GM23338 (cell line): ENCODE measurements around the gene FXYD2. TPM values are rescaled to one million over a fixed set of nuclear protein-coding genes. Genes with fewer than 3 reads are reported as not detected.

Source experiments
- ATAC-seq: fragments of 200-7000 bp; cut with Tn5 transposase; 3 replicates; pipeline ENCODE4 v1.9.1; 2020
- DNase-seq: peaks from one replicate; pipeline ENCODE4 v3.0.0-alpha.2; 2015; ENCODE audit warnings: low spot score
- H2AFZ ChIP-seq: fragments of 200-600 bp; sonication (generic); 2 replicates; pipeline ENCODE4 v1.8.0; 2016; ENCODE audit warnings: antibody characterized with exemption, mild to moderate bottlenecking, moderate library complexity
- H3F3A ChIP-seq: fragments of 200-600 bp; sonication (generic); replicated peaks from 2 replicates; pipeline ENCODE4 v1.8.0; 2017; ENCODE audit warnings: antibody characterized with exemption, mixed run types, low read depth
- H3K27ac ChIP-seq: fragments of 200-600 bp; sonication (generic); 2 replicates; pipeline ENCODE4 v1.6.1; 2016; ENCODE audit warnings: low read depth
- H3K27me3 ChIP-seq: fragments of 200-600 bp; sonication (generic); 2 replicates; pipeline ENCODE4 v1.8.0; 2016; ENCODE audit warnings: mild to moderate bottlenecking, mixed run types, moderate library complexity; ENCODE audit not compliant: insufficient read depth
- H3K36me3 ChIP-seq: fragments of 200-600 bp; sonication (generic); 2 replicates; pipeline ENCODE4 v1.8.0; 2016; ENCODE audit warnings: mild to moderate bottlenecking; ENCODE audit not compliant: insufficient read depth
- H3K4me1 ChIP-seq: fragments of 200-600 bp; sonication (generic); 2 replicates; pipeline ENCODE4 v1.8.0; 2016; ENCODE audit warnings: mild to moderate bottlenecking, moderate library complexity; ENCODE audit not compliant: insufficient read depth
- H3K4me2 ChIP-seq: fragments of 200-600 bp; sonication (generic); 2 replicates; pipeline ENCODE4 v1.7.1; 2017; ENCODE audit warnings: mixed run types
- H3K4me3 ChIP-seq: fragments of 200-600 bp; sonication (generic); 2 replicates; pipeline ENCODE4 v1.6.1; 2016; ENCODE audit warnings: mixed run types
- H3K79me2 ChIP-seq: fragments of 200-600 bp; sonication (generic); replicated peaks from 2 replicates; pipeline ENCODE4 v1.8.0; 2017; ENCODE audit warnings: mild to moderate bottlenecking; ENCODE audit not compliant: insufficient read depth
- H3K9me2 ChIP-seq: fragments of 200-600 bp; sonication (generic); 2 replicates; pipeline ENCODE4 v1.8.0; 2017; ENCODE audit not compliant: insufficient read depth
- H4K20me1 ChIP-seq: fragments of 200-600 bp; sonication (generic); replicated peaks from 2 replicates; pipeline ENCODE4 v1.8.0; 2017; ENCODE audit warnings: mild to moderate bottlenecking; ENCODE audit not compliant: insufficient read depth
- H3K27ac Mint-ChIP-seq: 2 replicates; pipeline ENCODE4 v1.8.0; 2020; ENCODE audit warnings: inconsistent platforms, mild to moderate bottlenecking, moderate library complexity, mixed read lengths
- H3K27me3 Mint-ChIP-seq: 3 replicates; pipeline ENCODE4 v1.8.0; 2022; ENCODE audit warnings: low read depth, mild to moderate bottlenecking, moderate library complexity, mixed read lengths, inconsistent platforms; ENCODE audit not compliant: insufficient read depth, poor library complexity
- H3K36me3 Mint-ChIP-seq: 3 replicates; pipeline ENCODE4 v1.8.0; 2021; ENCODE audit warnings: low read depth, mild to moderate bottlenecking, inconsistent platforms, moderate library complexity, mixed read lengths
- H3K4me1 Mint-ChIP-seq: 3 replicates; pipeline ENCODE4 v1.8.0; 2020; ENCODE audit warnings: mild to moderate bottlenecking, inconsistent platforms, mixed read lengths
- H3K4me3 Mint-ChIP-seq: 3 replicates; pipeline ENCODE4 v1.8.0; 2021; ENCODE audit warnings: moderate library complexity, mild to moderate bottlenecking, inconsistent platforms, mixed read lengths
- H3K9me3 Mint-ChIP-seq: 3 replicates; pipeline ENCODE4 v1.8.0; 2020; ENCODE audit warnings: moderate library complexity, mild to moderate bottlenecking, inconsistent platforms, mixed read lengths
- CREB1 ChIP-seq: fragments of 250-450 bp; sonication (Bioruptor Pico); IDR thresholded peaks from 2 replicates; pipeline ENCODE4 v1.5.0; 2020; ENCODE audit warnings: low read depth, mild to moderate bottlenecking, moderate library complexity
- EZH2 ChIP-seq: fragments of 200-600 bp; sonication (generic); IDR thresholded peaks from one replicate; pipeline ENCODE4 v1.8.0; 2017; ENCODE audit warnings: antibody characterized with exemption, mild to moderate bottlenecking, low read depth; ENCODE audit not compliant: unreplicated experiment
- EZH2phosphoT487 ChIP-seq: fragments of 200-600 bp; sonication (generic); IDR thresholded peaks from one replicate; pipeline ENCODE4 v1.8.1; 2018; ENCODE audit warnings: antibody characterized with exemption; ENCODE audit not compliant: unreplicated experiment
- JUNB ChIP-seq: IDR thresholded peaks from one replicate; pipeline ENCODE4 v1.6.1; 2016; ENCODE audit warnings: antibody characterized with exemption; ENCODE audit not compliant: unreplicated experiment
- NANOG ChIP-seq: IDR thresholded peaks from 2 replicates; pipeline ENCODE4 v1.6.1; 2016; ENCODE audit warnings: antibody characterized with exemption, borderline replicate concordance
- POLR2AphosphoS5 ChIP-seq: IDR thresholded peaks from 2 replicates; pipeline ENCODE4 v1.6.1; 2016; ENCODE audit warnings: antibody characterized with exemption, low read depth
- STAT1 ChIP-seq: IDR thresholded peaks from one replicate; pipeline ENCODE4 v1.6.1; 2016; ENCODE audit warnings: antibody characterized with exemption; ENCODE audit not compliant: unreplicated experiment
- ZNF114 ChIP-seq: fragments of 250-450 bp; sonication (Bioruptor Pico); IDR thresholded peaks from 2 replicates; pipeline ENCODE4 v1.5.0; 2020; ENCODE audit warnings: mild to moderate bottlenecking, moderate library complexity
- ZNF331 ChIP-seq: fragments of 250-450 bp; sonication (Bioruptor Pico); IDR thresholded peaks from 2 replicates; pipeline ENCODE4 v1.5.0; 2020; ENCODE audit warnings: low read depth, mild to moderate bottlenecking, moderate library complexity
- polyA plus RNA-seq: library from polyadenylated mRNA; unstranded; fragments of >200 nt; fragmentation: Nextera tagmentation; extraction: Ambion mirVana; gene quantifications from 2 replicates; pipeline ENCODE4 v1.2.1, GENCODE V29; 2016
- total RNA-seq: library from RNA; depleted of rRNA; stranded (reverse); fragments of >200 nt; shearing (Covaris generic); gene quantifications from 2 replicates; pipeline ENCODE4 v1.2.3, GENCODE V29; 2014
- TF ChIP-seq, protein P1 (sequence below), 2 experiments: fragments of 200-600 bp in 1 of 2; sonication (generic) in 1 of 2; conservative IDR thresholded peaks; 2 replicates each; pipeline versions ENCODE4 v1.5.1 to v1.6.1; 2016 to 2017; ENCODE audit warnings: antibody characterized with exemption in 2 of 2, low read depth in 2 of 2, mild to moderate bottlenecking in 2 of 2, moderate library complexity in 1 of 2
- TF ChIP-seq, protein P2 (sequence below): IDR thresholded peaks from one replicate; pipeline ENCODE4 v1.6.1; 2018; ENCODE audit warnings: antibody characterized with exemption; ENCODE audit not compliant: unreplicated experiment
- TF ChIP-seq, protein P3 (sequence below): fragments of 250-450 bp; sonication (Bioruptor Pico); IDR thresholded peaks from 2 replicates; pipeline ENCODE4 v1.5.0; 2020; ENCODE audit warnings: mild to moderate bottlenecking, moderate library complexity
- TF ChIP-seq, protein P4 (sequence below): IDR thresholded peaks from 2 replicates; pipeline ENCODE4 v1.6.1; 2016; ENCODE audit warnings: antibody characterized with exemption

Gene FXYD2
- total and polyA plus RNA-seq, 2 experiments from 2014 or later: 0.59 to 1.4 TPM

DNA sequence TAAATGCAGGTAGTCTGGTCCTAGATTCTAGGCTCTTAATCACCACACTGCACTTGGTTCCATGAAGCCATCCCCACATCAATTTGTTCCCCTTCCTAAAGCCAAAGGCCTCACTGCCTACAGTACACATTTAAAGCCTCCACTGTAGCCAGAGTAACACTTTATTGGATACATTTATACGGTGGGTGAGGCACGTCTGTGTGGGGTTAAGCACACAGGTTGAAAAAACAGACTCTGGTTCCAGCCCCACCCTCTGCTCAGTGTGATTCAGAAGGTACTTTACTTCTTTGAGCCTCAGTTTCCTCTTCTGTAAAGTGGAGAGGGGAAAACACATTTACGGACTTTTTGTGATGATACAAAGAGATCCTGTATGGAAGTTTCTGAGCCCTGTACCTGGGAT lies 50.0 kb downstream of the FXYD2 start:
- H3K4me3 Mint-ChIP-seq: no peak overlapping the region

More for the DNA sequence above, 50.0 kb downstream of the FXYD2 start:
- no peaks in the 10 kb centered on the region for H3K9me3 Mint-ChIP-seq
- Histone ChIP-seq H3K36me3 (no peaks in the 10 kb centered on the region), H3K9me2 (no peaks in the 10 kb centered on the region), H3F3A (no peaks in the 10 kb centered on the region), H2AFZ (no peak overlapping the region), H3K4me1 (no peaks in the 10 kb centered on the region), H3K4me3 (no peak overlapping the region), H3K27me3 (no peaks in the 10 kb centered on the region), H3K79me2 (no peaks in the 10 kb centered on the region), H4K20me1 (no peaks in the 10 kb centered on the region; the same call in 1 of the 2 replicates), H3K4me2 (no peak overlapping the region), H3K27ac (no peak overlapping the region)
- no peak overlapping the region for H3K27ac Mint-ChIP-seq
- H3K27me3 Mint-ChIP-seq: peaks cover 7% of the 10 kb centered on the region
- TF ChIP-seq JUNB (no peak), EZH2phosphoT487 (no peak), STAT1 (no peak), ZNF331 (CRISPR knock-in tag) (no peak), ZNF114 (CRISPR knock-in tag) (no peak), CREB1 (no peak), POLR2AphosphoS5 (no peak), EZH2 (no peak), NANOG (no peak)
- TF ChIP-seq, protein P1, sequence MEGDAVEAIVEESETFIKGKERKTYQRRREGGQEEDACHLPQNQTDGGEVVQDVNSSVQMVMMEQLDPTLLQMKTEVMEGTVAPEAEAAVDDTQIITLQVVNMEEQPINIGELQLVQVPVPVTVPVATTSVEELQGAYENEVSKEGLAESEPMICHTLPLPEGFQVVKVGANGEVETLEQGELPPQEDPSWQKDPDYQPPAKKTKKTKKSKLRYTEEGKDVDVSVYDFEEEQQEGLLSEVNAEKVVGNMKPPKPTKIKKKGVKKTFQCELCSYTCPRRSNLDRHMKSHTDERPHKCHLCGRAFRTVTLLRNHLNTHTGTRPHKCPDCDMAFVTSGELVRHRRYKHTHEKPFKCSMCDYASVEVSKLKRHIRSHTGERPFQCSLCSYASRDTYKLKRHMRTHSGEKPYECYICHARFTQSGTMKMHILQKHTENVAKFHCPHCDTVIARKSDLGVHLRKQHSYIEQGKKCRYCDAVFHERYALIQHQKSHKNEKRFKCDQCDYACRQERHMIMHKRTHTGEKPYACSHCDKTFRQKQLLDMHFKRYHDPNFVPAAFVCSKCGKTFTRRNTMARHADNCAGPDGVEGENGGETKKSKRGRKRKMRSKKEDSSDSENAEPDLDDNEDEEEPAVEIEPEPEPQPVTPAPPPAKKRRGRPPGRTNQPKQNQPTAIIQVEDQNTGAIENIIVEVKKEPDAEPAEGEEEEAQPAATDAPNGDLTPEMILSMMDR (conservative IDR thresholded peaks at IDR 0.05; ENCODE audit: low read depth in 2 of 2): no peak
- TF ChIP-seq, protein P2, sequence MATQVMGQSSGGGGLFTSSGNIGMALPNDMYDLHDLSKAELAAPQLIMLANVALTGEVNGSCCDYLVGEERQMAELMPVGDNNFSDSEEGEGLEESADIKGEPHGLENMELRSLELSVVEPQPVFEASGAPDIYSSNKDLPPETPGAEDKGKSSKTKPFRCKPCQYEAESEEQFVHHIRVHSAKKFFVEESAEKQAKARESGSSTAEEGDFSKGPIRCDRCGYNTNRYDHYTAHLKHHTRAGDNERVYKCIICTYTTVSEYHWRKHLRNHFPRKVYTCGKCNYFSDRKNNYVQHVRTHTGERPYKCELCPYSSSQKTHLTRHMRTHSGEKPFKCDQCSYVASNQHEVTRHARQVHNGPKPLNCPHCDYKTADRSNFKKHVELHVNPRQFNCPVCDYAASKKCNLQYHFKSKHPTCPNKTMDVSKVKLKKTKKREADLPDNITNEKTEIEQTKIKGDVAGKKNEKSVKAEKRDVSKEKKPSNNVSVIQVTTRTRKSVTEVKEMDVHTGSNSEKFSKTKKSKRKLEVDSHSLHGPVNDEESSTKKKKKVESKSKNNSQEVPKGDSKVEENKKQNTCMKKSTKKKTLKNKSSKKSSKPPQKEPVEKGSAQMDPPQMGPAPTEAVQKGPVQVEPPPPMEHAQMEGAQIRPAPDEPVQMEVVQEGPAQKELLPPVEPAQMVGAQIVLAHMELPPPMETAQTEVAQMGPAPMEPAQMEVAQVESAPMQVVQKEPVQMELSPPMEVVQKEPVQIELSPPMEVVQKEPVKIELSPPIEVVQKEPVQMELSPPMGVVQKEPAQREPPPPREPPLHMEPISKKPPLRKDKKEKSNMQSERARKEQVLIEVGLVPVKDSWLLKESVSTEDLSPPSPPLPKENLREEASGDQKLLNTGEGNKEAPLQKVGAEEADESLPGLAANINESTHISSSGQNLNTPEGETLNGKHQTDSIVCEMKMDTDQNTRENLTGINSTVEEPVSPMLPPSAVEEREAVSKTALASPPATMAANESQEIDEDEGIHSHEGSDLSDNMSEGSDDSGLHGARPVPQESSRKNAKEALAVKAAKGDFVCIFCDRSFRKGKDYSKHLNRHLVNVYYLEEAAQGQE: no peak
- TF ChIP-seq, protein P3, sequence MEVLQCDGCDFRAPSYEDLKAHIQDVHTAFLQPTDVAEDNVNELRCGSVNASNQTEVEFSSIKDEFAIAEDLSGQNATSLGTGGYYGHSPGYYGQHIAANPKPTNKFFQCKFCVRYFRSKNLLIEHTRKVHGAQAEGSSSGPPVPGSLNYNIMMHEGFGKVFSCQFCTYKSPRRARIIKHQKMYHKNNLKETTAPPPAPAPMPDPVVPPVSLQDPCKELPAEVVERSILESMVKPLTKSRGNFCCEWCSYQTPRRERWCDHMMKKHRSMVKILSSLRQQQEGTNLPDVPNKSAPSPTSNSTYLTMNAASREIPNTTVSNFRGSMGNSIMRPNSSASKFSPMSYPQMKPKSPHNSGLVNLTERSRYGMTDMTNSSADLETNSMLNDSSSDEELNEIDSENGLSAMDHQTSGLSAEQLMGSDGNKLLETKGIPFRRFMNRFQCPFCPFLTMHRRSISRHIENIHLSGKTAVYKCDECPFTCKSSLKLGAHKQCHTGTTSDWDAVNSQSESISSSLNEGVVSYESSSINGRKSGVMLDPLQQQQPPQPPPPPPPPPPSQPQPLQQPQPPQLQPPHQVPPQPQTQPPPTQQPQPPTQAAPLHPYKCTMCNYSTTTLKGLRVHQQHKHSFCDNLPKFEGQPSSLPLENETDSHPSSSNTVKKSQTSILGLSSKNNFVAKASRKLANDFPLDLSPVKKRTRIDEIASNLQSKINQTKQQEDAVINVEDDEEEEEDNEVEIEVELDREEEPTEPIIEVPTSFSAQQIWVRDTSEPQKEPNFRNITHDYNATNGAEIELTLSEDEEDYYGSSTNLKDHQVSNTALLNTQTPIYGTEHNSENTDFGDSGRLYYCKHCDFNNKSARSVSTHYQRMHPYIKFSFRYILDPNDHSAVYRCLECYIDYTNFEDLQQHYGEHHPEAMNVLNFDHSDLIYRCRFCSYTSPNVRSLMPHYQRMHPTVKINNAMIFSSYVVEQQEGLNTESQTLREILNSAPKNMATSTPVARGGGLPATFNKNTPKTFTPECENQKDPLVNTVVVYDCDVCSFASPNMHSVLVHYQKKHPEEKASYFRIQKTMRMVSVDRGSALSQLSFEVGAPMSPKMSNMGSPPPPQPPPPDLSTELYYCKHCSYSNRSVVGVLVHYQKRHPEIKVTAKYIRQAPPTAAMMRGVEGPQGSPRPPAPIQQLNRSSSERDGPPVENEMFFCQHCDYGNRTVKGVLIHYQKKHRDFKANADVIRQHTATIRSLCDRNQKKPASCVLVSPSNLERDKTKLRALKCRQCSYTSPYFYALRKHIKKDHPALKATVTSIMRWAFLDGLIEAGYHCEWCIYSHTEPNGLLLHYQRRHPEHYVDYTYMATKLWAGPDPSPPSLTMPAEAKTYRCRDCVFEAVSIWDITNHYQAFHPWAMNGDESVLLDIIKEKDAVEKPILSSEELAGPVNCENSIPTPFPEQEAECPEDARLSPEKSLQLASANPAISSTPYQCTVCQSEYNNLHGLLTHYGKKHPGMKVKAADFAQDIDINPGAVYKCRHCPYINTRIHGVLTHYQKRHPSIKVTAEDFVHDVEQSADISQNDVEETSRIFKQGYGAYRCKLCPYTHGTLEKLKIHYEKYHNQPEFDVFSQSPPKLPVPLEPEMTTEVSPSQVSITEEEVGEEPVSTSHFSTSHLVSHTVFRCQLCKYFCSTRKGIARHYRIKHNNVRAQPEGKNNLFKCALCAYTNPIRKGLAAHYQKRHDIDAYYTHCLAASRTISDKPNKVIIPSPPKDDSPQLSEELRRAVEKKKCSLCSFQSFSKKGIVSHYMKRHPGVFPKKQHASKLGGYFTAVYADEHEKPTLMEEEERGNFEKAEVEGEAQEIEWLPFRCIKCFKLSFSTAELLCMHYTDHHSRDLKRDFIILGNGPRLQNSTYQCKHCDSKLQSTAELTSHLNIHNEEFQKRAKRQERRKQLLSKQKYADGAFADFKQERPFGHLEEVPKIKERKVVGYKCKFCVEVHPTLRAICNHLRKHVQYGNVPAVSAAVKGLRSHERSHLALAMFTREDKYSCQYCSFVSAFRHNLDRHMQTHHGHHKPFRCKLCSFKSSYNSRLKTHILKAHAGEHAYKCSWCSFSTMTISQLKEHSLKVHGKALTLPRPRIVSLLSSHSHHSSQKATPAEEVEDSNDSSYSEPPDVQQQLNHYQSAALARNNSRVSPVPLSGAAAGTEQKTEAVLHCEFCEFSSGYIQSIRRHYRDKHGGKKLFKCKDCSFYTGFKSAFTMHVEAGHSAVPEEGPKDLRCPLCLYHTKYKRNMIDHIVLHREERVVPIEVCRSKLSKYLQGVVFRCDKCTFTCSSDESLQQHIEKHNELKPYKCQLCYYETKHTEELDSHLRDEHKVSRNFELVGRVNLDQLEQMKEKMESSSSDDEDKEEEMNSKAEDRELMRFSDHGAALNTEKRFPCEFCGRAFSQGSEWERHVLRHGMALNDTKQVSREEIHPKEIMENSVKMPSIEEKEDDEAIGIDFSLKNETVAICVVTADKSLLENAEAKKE: no peak
- TF ChIP-seq, protein P4, sequence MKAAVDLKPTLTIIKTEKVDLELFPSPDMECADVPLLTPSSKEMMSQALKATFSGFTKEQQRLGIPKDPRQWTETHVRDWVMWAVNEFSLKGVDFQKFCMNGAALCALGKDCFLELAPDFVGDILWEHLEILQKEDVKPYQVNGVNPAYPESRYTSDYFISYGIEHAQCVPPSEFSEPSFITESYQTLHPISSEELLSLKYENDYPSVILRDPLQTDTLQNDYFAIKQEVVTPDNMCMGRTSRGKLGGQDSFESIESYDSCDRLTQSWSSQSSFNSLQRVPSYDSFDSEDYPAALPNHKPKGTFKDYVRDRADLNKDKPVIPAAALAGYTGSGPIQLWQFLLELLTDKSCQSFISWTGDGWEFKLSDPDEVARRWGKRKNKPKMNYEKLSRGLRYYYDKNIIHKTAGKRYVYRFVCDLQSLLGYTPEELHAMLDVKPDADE: no peak
- DNase-seq: no peak
- H3K36me3 Mint-ChIP-seq: no peaks in the 10 kb centered on the region
- ATAC-seq: no peak
- H3K4me1 Mint-ChIP-seq: no peaks in the 10 kb centered on the region
